Breast epithelium (tissue), 3 donors: Measurements from ENCODE around the gene PNPLA1.

Experiments
- CTCF ChIP-seq, 3 donors: fragments of 450-650 bp; IDR thresholded peaks; one replicate each; pipeline ENCODE4 v1.5.1; 2016 to 2017; ENCODE audit warnings: antibody characterized with exemption in 3 of 3, mild to moderate bottlenecking in 3 of 3, moderate library complexity in 3 of 3
- POLR2A ChIP-seq: fragments of 450-650 bp; IDR thresholded peaks from one replicate; pipeline ENCODE4 v1.6.1; 2016; ENCODE audit warnings: antibody characterized with exemption, mild to moderate bottlenecking, moderate library complexity

- TF ChIP-seq CTCF (IDR thresholded peaks at IDR 0.05): no peak
- TF ChIP-seq POLR2A: no peak
These were observed 17.9 kb upstream of the PNPLA1 start for GRCh38 chr6:36252005-36252404.
